ACHN (cell line): ENCODE measurements around the gene SLC26A2.
A peak's percentile ranks its signal among the peaks of the same experiment; 100 is the strongest.
"Not testable (repeated sequence)": the region's sequence is repeated elsewhere in the genome, so short reads cannot be mapped to it uniquely, and the experiment has no call there.

Experiments used
- DNase-seq: peaks from one replicate; pipeline ENCODE4 v3.0.0-alpha.2; 2015
- in situ Hi-C: cut with HindIII; loops from 2 replicates; pipeline ENCODE4 v1.10.0; 2017; ENCODE audit warnings: low sequenced_read_pairs, low pct_ligation_motif_present, low pct_unique_long_range_greater_than_20kb

Gene SLC26A2

GRCh38 chr5:149935431-149935901 is 25.1 kb upstream of the SLC26A2 start:
- DNase-seq = no peak
- in situ Hi-C loops = no loop called here

DNA sequence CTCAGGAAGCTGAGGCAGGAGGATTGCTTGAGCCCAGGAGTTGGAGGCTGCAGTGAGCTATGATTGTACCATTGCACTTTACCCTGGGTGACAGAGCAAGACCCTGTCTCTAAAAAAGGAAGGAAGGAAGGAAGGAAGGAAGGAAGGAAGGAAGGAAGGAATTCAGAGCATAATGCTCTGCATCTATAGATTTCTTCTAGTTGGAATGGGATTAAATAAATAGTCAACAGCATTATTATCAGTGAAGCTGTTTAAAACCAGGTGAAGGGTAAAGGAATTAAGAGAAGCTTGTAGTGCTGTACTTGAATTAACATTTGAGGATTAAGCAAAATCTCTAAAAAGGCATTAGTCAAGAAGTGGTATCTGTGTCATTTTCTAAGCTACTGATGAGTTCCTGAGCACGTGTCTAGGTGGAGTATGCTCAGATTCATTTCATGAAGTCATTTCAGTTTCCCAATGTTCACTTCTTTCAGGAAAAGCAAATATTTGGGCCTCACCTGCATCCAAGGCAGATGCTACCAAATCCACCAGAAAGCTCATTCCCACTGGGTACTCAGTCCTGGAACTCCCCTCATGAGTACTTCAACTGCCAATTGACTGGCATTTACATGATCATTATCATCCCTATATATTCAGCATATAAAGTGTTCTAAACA is 24.4 kb upstream of the SLC26A2 start:
- in situ Hi-C loops = no loop called here
- DNase-seq = no peak

DNA sequence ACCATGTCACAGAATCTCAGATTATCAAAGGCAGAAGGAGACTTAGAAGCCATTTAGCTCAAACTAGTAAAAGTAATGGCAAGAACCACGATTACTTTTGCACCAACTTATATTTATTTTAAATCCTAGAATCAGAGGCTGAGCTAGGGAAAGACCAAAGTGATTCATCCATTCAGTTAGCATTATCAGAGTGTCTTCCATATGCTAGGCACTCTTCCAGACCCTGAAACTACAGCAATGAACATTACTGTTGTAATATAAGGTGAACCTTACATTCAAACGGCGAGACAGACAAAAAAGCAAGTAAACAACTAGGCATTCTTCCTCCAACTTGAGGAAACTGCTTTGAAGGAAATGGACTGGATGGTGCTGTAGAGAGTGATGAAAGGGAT is 23.9 kb upstream of the SLC26A2 start:
- DNase-seq = no peak

GRCh38 chr5:149937610-149938009 is 22.9 kb upstream of the SLC26A2 start:
- in situ Hi-C loops = no loop called here
- DNase-seq = no peak

More for the DNA sequence above, 23.9 kb upstream of the SLC26A2 start:
- in situ Hi-C loops = no loop called here

DNA sequence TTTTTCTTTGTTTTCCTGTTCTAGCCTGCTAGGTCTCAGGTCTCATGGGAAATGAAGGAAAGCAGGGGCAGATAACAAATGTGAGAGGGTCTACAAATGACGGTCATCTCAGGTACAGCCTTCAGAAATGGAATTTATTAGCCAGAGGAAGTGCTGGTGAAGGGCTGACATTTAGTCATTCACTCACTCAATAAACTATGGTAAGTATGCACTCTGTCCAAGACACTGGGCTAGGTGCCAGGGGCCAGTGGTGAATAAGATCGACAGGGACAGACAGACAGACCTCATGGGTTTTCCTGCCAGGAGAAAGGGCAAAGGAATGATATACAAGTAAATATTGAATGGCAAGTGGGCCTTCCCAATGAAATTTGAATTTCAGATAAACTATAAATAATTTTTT is 22.3 kb upstream of the SLC26A2 start:
- peak; percentile 89 for DNase-seq
- in situ Hi-C loops = no loop called here

DNA sequence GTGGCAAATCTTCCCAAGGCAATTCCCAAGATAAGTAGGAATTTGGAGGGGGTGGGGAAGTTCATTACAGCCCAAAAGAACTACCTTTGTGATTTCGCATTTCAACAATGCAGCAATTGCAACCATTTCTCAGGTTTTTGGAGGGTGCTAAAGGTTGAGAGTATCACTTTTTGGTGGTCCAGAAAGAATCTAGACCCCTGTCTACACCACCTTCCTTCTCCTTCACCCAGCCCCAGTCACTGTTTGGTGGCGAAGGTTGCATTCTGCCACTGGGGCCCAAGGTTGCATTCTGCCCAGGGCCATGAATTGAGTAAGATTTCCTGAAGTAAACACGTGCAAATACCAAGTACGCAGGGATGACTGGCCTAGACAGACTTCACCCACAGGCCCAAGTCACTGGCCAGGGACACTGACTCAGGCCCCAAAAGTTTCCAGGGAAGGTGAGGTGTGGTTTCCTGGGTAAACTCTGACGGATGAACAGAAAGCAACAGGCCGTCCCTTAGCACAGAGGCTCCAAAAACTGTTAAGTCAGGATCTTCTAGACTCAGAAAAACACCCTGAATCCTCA is 21.7 kb upstream of the SLC26A2 start:
- in situ Hi-C loops = no loop called here
- DNase-seq = peak; percentile 88

GRCh38 chr5:149939546-149939945 is 21.0 kb upstream of the SLC26A2 start:
- DNase-seq = peak; percentile 68
- in situ Hi-C loops = no loop called here

DNA sequence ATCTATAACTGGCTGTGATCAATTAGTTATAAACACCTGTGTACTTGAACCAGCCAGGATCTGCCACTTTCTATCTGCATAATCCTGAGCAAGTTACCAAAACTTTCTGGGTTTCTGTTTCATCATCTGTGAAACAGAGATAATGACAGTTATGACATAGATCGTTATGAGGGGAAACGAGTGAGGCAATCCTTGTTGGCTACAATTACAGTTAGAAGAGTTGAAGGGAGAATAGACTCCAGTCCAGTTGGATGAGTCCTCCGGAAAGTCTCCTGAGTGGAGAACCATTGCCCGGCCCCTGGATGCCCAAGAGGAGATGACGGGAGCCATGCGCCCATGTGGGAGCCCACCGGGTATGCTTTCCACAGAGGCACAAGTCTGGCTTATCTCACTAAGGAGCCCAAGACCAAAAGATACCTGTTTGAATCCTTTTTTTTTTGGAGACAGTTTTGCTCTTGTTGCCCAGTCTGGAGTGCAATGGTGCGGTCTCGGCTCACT is 20.4 kb upstream of the SLC26A2 start:
- no peak for DNase-seq
- in situ Hi-C loops = no loop called here

DNA sequence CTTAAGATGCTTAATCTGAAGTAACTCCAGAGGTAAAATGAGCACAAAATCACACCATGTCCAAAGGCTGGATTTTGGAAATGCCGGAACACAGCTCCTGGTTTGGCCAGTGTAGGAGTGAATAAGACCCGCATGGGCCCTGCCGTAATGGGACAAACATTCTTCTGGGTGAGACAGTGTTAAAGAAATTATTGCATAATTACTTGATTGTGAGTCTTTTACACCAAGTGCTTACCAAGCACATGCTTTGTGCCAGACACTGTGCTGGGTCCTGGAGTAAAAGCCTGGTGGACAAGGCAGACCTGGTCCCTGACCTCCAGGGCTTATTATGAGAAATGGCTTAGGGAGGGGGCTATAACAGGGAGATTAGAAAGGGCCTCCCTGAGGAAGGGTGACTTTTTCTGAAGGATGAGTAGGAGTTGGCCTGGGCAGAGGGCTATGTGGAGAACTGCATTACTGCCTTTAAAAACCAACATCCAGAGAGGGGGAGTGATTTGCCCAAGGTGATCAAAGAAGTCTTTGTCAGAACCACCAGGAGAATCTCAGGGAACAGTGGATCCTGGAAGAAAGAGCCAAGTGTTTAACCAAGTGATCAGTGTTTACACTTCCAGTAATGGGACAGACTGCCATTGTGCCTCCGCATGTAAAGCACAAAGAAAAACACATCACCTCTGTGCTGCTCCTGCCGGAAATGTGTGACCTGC is 19.5 kb upstream of the SLC26A2 start:
- in situ Hi-C loops = no loop called here
- no peak for DNase-seq

- in situ Hi-C loops = no loop called here
- DNase-seq = no peak
Measured at GRCh38 chr5:149941795-149942194, 18.8 kb upstream of the SLC26A2 start.

DNA sequence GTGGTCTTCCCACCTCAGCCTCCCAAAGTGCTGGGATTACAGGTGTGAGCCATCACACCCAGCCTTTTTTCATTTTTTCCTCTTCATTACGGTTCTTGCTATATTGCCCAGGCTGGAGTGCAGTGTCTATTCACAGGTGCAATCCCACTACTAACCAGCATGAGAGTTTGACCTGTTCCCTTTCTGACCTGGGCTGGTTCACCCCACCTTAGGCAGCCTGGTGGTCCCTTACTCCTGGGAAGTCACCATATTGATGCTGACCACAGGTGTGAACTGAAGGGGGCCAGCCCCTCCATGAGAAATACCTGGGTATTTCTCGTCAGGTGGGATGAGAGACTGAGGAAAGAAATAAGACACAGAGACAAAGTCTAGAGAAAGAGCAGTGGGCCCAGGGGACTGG is 18.4 kb upstream of the SLC26A2 start:
- in situ Hi-C loops = no loop called here
- DNase-seq = no peak

GRCh38 chr5:149942741-149943169 is 17.8 kb upstream of the SLC26A2 start:
- DNase-seq, in situ Hi-C loops: not testable (repeated sequence)

DNA sequence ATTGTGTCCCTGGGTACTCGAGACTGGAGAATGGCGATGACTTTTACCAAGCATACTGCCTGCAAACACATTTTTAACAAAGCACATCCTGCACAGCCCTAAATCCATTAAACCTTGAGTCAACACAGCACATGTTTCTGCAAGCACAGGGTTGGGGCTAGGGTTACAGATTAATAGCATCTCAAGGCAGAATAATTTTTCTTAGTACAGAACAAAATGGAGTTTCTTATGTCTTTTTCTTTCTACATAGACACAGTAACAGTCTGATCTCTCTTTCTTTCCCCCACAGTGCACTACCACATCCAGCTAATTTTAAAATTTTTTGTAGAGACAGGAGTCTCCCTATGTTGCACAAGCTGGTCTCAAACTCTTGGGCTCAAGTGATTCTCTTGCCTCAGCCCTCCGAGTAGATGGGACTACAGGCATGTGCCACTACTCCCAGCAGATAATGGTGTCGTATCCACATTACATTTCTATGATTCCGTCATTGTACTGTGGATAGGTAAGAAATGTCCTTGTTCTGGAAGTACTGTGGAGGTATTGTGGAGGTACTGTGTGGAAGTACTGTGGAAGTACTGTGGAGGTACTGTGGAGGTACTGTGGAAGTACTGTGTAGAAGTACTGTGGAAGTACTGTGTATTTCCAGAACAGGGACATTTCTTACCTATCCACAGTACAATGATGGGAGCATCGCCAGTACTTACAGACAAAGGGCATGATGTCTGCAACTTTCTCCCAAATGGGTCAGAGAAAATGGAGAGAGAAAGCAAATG is 17.2 kb upstream of the SLC26A2 start:
- in situ Hi-C loops, DNase-seq: not testable (repeated sequence)

- in situ Hi-C loops = no loop called here
- no peak for DNase-seq
Measured at GRCh38 chr5:149944666-149945065, 15.9 kb upstream of the SLC26A2 start, which contains the start of gene PDE6A. Gene PDE6A, minus strand, starts transcription at chr5:149944793. Its CDS starts 120 bp downstream, at chr5:149944673.

- in situ Hi-C loops = no loop called here
Measured at GRCh38 chr5:149946118-149946517, 14.4 kb upstream of the SLC26A2 start.

DNA sequence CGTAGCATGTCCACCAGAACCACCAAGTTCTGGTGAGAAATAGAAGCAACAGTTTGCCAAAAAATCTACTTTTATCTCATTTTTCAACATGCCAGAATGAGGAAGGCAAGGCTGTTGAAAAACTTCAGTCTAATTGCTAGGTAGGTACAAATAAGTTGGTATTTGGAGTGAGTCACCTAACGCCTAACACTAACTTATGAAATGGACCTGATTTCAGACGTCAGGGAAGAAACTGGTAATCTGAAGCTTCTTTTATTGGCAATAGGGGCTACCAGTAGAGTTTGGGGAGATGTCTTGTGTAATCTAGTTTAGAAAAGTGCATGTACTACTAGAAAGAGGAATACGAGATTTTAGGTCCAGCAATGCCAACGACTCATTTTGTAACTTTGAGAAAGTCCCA is 11.6 kb upstream of the SLC26A2 start:
- in situ Hi-C loops = no loop called here
- no peak for DNase-seq

More at GRCh38 chr5:149946118-149946517, 14.4 kb upstream of the SLC26A2 start:
- DNase-seq = no peak

DNA sequence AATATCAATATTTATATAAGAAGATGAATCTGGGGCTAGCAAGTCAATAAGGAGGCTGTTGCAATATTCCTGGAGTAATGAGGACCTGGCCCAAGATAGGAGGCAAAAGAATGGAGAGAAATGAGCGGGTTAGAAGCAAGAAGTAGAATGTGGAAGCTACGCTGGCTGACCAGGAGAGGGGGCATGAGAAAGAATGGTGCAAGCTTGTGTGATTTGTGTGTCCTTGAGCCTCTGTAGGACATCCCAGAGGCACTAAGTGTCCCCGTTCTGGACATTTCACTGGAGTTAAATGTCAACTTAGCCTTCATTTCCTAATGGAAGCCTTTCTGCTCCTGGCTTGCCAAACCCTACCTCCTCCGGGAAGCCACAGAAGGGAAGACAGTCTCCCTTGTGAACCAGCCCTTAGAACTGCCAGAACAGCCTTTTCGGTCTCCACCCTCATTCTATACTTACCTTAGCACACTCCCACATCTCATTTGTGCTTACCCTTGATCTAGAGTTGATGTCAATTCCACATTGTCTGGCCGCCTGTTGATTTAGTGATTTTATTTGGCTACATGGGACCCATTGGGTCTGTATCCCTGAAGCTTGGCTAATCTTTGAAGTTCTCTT is 9.3 kb upstream of the SLC26A2 start:
- no peak for DNase-seq

DNA sequence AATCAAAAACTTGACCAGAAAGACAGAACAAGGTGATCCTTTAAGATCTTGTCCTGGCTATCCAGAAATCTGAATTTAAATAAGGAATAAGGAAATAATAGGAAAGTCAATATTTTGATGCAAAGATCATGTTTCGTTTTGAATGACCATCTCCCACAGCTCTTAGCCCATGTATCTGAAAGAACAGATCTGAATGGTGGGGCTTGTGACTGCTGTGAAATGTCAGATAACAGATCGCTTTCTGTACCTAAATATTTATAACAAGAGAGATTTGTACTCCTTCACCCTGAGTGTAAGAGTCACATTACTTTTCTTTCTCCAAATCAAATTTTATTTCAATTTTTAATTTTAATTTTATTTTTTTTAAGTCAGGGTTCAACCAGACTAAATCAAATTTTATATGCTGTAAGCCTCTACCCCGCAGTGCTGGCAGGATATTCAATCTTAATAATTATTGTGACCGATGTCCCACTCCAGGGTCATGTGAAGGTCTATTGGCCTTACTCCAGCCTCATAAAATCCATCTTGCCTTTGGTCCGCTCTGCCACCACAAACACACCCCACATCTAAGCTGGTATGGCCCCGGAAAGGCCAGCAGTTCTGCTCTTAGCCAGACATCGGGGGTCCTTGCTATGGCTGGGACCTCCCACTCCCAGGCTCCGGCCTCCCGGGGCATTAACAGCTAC is 7.0 kb upstream of the SLC26A2 start:
- in situ Hi-C loops = no loop called here
- no peak for DNase-seq

More for the DNA sequence above, 9.3 kb upstream of the SLC26A2 start:
- in situ Hi-C loops = no loop called here
